Measurements from ENCODE around the gene CAST.

CAST gene

GRCh38 chr5:96720408-96720807 lies 58.2 kb downstream of the CAST start:
- ChIA-PET CTCF (interaction anchor here (0.7 to 2.1 kb wide), 5 partner anchors 10 to 443 kb away, joined by 3 to 11 read pairs (median 4); no protein-coding TSS in a partner anchor), POLR2A (interaction anchor here (1.1 kb wide), 1 partner anchor 17 kb away, joined by 3 read pairs; no protein-coding TSS in a partner anchor)
- TF ChIP-seq ZNF501 (tag by site-specific recombination; IDR thresholded peaks at IDR 0.05) (no peak), ZNF660 (tag by site-specific recombination; IDR thresholded peaks at IDR 0.05) (no peak), ZNF112 (tag by site-specific recombination; IDR thresholded peaks at IDR 0.05) (no peak), BCL11A (tag by site-specific recombination; IDR thresholded peaks at IDR 0.05; ENCODE audit: low read depth) (no peak), SETDB1 (IDR thresholded peaks at IDR 0.05; ENCODE audit: insufficient read length, low read length) (no peak), ZNF311 (tag by site-specific recombination; IDR thresholded peaks at IDR 0.05; ENCODE audit: borderline replicate concordance) (no peak), ZNF623 (tag by site-specific recombination; IDR thresholded peaks at IDR 0.05) (no peak), PRDM1 (tag by site-specific recombination; IDR thresholded peaks at IDR 0.05) (no peak), ZNF16 (tag by site-specific recombination; IDR thresholded peaks at IDR 0.05; ENCODE audit: low read depth) (no peak), ZNF548 (tag by site-specific recombination; IDR thresholded peaks at IDR 0.05) (no peak), ZNF692 (tag by site-specific recombination; IDR thresholded peaks at IDR 0.05) (no peak), ZNF629 (tag by site-specific recombination; IDR thresholded peaks at IDR 0.05) (no peak), SCRT2 (tag by site-specific recombination; IDR thresholded peaks at IDR 0.05) (no peak), GLI4 (tag by site-specific recombination; IDR thresholded peaks at IDR 0.05) (no peak), ZNF785 (tag by site-specific recombination; IDR thresholded peaks at IDR 0.05) (no peak)
- TF ChIP-seq, protein P1, sequence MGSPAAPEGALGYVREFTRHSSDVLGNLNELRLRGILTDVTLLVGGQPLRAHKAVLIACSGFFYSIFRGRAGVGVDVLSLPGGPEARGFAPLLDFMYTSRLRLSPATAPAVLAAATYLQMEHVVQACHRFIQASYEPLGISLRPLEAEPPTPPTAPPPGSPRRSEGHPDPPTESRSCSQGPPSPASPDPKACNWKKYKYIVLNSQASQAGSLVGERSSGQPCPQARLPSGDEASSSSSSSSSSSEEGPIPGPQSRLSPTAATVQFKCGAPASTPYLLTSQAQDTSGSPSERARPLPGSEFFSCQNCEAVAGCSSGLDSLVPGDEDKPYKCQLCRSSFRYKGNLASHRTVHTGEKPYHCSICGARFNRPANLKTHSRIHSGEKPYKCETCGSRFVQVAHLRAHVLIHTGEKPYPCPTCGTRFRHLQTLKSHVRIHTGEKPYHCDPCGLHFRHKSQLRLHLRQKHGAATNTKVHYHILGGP (tag by site-specific recombination; IDR thresholded peaks at IDR 0.05) = no peak
- Histone ChIP-seq H3K4me3 (ENCODE audit: low read depth, low read length) (no peak overlapping the region), H3K27ac (ENCODE audit: extremely low read depth, low read depth, low read length) (no peak overlapping the region), H3K36me3 (ENCODE audit: control insufficient read depth in 2 of 2, insufficient read depth in 1 of 2, low read length in 2 of 2) (peaks cover 3 to 5% of the 10 kb centered on the region in 2 experiments; a peak in 2 of 3 replicates), H3K9me3 (ENCODE audit: control insufficient read depth, insufficient read depth, low read depth, low read length) (no peaks in the 10 kb centered on the region), H3K4me1 (ENCODE audit: control insufficient read depth, insufficient read depth, low read length) (peaks cover 13% of the 10 kb centered on the region)

GRCh38 chr5:96721351-96721977 lies 59.3 kb downstream of the CAST start:
- CTCF ChIA-PET = interaction anchor here (0.5 to 2.1 kb wide), 4 partner anchors 9 to 442 kb away, joined by 4 to 11 read pairs (median 4); no protein-coding TSS in a partner anchor

GRCh38 chr5:96725257-96725656 lies 63.1 kb downstream of the CAST start:
- POLR2A ChIA-PET = no interaction called here
- TF ChIP-seq ZNF561 (tag by site-specific recombination; IDR thresholded peaks at IDR 0.05; ENCODE audit: borderline replicate concordance) (no peak), ZNF148 (tag by site-specific recombination; IDR thresholded peaks at IDR 0.05; ENCODE audit: borderline replicate concordance) (no peak), ZNF654 (tag by site-specific recombination; IDR thresholded peaks at IDR 0.05; ENCODE audit: low read depth) (no peak), ZNF146 (tag by site-specific recombination; IDR thresholded peaks at IDR 0.05) (no peak), ZNF214 (tag by site-specific recombination; IDR thresholded peaks at IDR 0.05; ENCODE audit: borderline replicate concordance) (no peak)
- TF ChIP-seq, protein P2, sequence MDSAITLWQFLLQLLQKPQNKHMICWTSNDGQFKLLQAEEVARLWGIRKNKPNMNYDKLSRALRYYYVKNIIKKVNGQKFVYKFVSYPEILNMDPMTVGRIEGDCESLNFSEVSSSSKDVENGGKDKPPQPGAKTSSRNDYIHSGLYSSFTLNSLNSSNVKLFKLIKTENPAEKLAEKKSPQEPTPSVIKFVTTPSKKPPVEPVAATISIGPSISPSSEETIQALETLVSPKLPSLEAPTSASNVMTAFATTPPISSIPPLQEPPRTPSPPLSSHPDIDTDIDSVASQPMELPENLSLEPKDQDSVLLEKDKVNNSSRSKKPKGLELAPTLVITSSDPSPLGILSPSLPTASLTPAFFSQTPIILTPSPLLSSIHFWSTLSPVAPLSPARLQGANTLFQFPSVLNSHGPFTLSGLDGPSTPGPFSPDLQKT (IDR thresholded peaks at IDR 0.05; ENCODE audit: borderline replicate concordance, low read depth, low read length) = no peak

More at GRCh38 chr5:96721351-96721977, 59.3 kb downstream of the CAST start:
- POLR2A ChIA-PET = interaction anchor here (1.1 kb wide), 1 partner anchor 18 kb away, joined by 3 read pairs; no protein-coding TSS in a partner anchor
- peaks cover 4% of the 10 kb centered on the region for H3K4me1 ChIP-seq (ENCODE audit: control insufficient read depth, insufficient read depth, low read length)
- H3K27ac ChIP-seq (ENCODE audit: extremely low read depth, low read depth, low read length) = no peak overlapping the region
- H3K9me3 ChIP-seq (ENCODE audit: control insufficient read depth, insufficient read depth, low read depth, low read length) = no peaks in the 10 kb centered on the region
- H3K4me3 ChIP-seq (ENCODE audit: low read depth, low read length) = no peak overlapping the region
- peaks cover 3 to 5% of the 10 kb centered on the region in 2 experiments; a peak in 2 of 3 replicates for H3K36me3 ChIP-seq (ENCODE audit: control insufficient read depth in 2 of 2, insufficient read depth in 1 of 2, low read length in 2 of 2)
- TF ChIP-seq GLIS2 (tag by site-specific recombination; IDR thresholded peaks at IDR 0.05) = 0 out of 2 replicates have a peak, but pooled peaks have one; percentile 13
- TF ChIP-seq, protein P3, sequence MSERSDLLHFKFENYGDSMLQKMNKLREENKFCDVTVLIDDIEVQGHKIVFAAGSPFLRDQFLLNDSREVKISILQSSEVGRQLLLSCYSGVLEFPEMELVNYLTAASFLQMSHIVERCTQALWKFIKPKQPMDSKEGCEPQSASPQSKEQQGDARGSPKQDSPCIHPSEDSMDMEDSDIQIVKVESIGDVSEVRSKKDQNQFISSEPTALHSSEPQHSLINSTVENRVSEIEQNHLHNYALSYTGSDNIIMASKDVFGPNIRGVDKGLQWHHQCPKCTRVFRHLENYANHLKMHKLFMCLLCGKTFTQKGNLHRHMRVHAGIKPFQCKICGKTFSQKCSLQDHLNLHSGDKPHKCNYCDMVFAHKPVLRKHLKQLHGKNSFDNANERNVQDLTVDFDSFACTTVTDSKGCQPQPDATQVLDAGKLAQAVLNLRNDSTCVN (tag by site-specific recombination; optimal IDR thresholded peaks at IDR 0.05) = no peak

More at GRCh38 chr5:96725257-96725656, 63.1 kb downstream of the CAST start:
- no peak overlapping the region for H3K4me3 ChIP-seq (ENCODE audit: low read depth, low read length)
- CTCF ChIA-PET = interaction anchor here (0.9 to 1.7 kb wide), 3 partner anchors 37 to 144 kb away, joined by 3 to 4 read pairs (median 4); no protein-coding TSS in a partner anchor
- peaks cover 3 to 17% of the 10 kb centered on the region in 2 experiments; a peak in 2 of 3 replicates for H3K36me3 ChIP-seq (ENCODE audit: control insufficient read depth in 2 of 2, insufficient read depth in 1 of 2, low read length in 2 of 2)
- no peaks in the 10 kb centered on the region for H3K4me1 ChIP-seq (ENCODE audit: control insufficient read depth, insufficient read depth, low read length)
- H3K27ac ChIP-seq (ENCODE audit: extremely low read depth, low read depth, low read length) = no peak overlapping the region
- H3K9me3 ChIP-seq (ENCODE audit: control insufficient read depth, insufficient read depth, low read depth, low read length) = no peaks in the 10 kb centered on the region

All from HEK293 (cell line).